G401.6 (cell line): Measurements from ENCODE around the gene PHF2.

Experiments used
- FAIRE-seq: peaks from 2 replicates; lab custom pipeline; 2012; peaks lifted over from hg19 to GRCh38; lab: Jason Lieb, UNC

PHF2 gene

DNA sequence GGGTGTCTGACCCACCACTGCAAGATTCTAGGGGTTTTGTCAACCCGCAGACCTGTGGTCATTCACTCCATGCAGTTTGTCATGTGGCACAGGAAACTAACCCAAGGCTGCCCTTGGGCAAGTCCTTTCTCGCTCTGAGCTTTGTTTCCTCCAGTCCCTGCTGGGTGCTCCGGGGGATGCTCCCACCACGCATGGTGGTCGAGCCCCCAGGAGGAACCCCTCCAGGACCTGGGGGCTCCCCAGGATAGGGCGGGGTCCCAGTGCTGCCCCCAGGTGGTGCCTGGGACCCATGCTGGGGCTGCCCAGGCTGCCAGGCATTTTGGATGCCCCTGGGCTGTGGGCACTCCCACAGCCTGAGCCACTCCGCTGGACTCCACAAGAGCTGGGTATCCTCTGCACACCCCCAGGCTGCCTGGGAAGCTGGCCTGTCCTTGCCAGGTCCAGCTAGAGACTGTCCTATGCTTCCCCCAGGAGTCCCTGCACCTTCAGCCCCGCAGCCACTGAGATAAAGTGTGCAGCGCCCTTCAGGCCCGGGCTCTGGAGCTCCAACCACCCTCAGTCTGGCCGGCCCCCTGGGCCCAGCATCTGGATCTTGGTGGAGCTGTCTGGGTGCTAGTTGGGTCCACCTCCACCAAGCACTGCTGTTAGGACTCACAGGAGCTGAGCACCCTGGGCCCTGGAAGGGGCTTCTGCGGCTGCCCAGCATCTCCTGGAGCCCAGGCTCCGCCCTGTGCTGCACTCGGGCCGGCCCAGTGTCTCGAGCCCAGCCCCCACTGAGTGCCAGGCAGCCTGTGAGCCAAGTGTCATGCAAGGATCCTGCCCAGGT, 104.3 kb downstream of the PHF2 start:
- FAIRE-seq = no peak

DNA sequence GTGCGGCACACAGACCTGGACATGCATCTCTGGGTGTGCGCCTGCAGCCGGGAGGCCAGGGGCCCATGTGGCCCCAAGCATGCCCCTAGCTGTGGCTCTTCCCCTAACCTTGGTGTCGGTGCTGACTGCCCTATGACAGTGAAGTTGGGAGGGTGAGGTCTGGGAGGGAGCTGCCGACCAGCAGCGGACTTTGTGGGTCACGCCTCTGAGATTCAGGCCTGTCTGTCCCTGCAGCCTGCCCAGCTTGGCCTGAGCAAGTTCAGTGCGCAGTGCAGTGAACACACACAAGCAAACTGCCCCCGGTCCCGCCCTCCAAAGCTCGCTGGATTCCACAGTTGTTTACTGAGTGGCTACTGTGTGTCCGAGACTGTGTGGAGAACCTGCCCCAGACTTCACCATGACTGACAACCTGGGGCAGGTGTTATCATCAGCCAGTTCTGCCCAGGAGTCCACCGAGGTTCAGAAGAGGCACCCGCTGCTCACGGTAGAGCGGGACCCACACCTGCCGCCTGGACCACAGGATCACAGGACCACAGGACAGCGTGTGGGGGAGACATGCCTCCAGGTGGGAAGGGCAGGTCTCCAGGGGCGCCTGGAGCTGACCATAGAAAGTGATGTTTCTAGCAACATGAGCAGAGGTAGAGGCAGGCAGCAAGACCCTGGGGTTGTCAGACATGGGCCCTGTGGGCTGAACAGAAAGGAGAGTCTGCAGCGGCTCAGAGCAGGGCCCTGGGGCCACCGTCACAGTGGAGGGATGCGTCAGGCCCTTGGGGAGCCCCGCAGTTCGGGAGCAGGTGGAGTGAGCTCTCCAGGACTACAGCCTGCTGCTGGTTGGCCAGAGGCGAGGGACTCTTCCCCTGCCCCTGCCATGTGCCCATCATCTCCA, 105.1 kb downstream of the PHF2 start:
- no peak for FAIRE-seq

DNA sequence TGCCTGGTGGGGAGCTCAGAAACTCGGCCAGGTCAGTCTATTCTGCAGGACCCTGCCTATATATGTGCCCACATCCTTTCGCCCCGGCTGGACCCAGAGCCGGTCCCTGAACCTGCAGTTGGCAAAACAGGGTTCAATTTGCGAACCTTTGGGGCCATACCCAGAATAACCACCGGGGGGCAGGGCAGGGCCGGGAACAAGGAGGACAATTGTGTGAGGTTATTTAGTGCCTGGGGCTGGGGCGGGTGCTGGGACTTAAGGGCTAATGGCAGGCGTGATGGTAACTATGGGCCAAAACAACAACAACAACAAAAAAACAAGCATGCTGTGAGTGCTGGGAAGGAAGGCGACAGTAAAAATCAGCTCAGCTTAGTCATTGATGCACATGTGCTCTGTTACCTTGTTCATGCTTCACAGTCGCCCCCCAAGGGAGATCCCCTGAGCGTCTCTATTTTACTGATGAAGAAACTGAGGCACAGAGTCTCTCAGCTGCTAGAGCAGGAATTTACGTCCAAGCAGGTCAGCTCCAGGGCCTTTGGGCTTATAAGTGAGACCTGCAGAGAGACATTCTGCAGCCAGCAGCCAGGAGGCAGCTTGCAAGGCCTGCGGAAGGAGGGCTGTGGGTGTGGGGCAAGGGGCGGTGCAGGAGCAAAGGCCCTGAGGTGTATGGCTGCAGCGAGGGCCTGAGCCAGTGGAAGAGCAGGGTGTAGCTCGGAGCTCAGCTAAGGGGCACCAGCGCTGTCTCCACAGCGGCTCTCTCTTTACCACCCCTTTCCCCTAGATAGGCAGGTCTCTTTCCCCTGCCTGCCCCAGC, 106.0 kb downstream of the PHF2 start:
- no peak for FAIRE-seq

DNA sequence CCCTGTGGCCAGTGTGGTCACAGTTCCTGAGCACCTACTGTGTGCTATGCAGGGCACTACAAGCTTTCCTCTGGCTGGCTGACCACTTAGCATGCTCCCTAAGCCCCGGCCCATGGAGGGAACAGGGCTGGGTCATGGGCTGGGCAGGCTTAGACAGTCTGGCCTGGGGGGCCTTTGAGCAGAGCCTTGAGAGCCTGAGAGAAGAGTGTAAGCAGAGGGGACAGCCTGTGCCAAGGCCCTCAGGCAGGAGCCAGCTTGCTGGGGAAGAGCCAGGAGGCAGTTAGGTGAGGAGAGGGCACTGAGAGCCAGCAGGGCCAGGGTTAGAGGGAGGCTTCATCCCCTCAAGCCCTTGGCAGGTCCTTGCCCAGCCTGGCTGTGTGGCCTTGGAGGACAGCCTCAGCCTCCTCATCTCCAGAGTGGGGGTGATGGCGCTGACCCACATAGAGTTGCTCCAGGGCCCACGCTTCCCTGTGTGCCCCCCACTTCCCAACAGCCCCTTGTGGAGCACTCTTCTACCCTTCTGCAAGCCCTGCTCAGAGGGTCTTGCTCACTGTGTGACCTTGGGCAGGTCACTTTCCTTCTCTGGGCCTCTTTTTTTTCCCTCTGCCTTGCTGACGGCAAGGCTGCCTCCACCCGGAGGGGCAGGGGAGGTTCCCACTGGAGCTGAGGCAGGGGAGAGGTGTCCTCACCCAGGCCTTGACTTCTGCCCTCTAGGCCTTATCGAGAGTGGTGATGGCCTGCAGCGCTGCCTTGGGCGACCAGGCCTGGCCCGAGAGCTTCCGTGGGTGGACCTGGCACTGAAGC, 107.1 kb downstream of the PHF2 start:
- FAIRE-seq = no peak

DNA sequence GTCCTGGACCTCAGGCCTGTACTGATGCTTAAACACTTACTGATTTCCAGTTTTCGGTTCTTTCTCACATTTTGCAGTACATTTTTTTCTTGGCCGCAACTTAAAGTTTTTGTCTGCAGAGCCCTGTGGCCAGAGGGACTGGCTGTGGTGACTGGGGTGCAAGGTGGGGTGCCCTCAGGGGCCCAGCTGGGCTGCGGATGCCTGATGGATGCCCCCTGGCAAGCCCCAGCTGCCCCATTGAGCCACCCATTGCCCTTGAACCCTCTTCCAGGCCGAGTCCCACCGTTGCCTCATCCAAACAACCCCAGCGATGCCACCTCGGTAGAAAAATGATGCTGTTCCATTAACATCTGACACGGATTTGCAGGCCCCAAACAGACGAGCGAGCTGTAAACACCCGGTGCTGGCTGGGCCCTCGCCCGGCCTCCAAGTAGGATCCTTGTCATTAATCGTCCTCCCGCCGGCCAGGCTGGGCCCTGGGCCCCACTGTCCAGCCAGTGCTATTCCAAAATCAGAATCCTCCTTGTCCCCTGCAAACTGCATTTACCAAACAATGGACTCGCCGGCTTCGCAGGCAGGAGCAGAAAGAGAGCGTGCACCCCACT, 107.9 kb downstream of the PHF2 start:
- FAIRE-seq = no peak

DNA sequence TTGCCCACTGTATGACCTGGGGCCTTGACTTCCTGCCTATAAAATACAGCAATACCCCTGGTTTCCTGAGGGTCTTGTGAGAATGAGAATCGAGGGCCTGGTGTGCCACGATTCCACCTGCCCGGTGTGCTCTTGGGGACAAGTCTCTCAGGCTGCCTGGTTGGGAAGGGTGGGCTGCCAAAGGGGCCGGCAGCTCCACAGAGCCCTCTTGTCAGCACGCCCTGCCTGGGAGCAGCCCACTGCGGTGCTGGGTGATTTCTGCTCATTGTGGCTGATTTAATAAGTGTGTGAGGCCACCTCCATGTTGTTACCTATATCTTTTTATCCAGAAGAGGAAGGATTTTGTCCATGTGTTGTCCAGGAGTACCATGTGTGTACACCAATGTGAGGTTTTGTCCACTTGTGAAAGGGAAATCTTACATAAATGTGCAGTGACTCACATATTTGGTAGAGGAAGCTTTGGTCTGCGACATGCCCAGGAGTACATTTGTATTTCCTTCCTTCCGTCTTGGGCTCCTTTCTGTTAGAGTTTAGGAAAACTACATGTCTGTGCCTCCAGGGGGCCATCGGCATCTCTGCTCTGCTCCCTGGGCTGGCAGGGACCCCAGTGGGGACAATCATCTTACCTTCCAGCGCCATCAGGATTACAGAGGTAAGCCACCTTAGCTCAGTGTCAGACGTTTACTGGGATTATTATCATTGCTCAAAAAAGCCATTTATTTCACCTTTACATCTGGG, 108.6 kb downstream of the PHF2 start:
- FAIRE-seq = no peak

DNA sequence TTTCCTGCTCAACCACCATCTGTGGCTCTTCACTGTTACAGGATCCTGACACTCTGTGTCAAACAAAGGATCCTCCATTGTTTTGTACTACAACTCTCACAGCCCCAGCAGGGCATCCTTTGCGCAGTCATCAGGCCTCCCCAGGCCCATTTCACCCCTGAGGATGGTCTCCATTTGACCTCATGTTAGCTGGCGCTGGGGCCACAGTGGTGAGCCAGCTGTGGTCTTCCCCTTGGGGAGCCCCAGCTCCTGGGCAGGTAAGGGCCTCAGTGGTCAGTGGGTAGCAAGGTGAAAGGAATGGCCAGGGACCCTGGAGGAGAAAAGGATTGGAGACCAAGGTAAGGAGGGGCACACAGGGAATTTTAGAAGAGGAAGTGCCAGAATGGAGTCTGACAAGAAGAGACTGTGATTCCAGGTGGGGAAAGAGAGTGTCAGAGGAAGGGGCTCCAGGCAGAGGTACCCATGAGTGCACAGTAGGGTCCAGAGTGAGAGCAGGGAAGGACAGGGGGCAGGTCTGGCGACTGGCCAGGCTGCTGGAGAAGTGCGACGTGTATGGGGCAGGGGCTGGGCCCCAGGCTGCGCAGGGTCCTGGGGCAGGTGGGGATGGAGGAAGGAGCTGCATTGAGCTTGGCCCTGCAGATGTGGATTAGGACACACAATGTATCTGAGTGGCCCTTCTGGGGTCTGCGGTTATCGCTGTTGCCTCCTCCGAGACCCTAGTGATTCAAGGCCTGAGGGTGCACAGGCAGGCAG, 109.9 kb downstream of the PHF2 start:
- FAIRE-seq = no peak

DNA sequence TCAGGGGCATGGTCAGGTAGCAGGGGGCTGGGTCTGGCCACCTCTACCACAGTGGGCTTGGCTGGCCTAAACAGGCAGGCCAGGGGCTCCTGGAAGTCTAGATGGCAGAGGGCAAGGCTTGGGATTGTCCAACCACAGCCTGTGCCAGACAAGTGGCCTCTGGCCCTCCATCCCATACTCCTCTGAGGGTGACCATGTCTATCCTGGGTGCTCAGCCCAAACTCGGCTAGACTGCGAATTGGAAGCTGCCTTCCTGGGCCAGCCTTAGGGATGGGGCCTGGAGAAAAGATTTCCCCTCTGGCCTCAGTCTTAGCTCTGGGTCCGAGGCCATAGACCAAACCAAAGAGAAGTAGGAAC, 110.5 kb downstream of the PHF2 start:
- no peak for FAIRE-seq

DNA sequence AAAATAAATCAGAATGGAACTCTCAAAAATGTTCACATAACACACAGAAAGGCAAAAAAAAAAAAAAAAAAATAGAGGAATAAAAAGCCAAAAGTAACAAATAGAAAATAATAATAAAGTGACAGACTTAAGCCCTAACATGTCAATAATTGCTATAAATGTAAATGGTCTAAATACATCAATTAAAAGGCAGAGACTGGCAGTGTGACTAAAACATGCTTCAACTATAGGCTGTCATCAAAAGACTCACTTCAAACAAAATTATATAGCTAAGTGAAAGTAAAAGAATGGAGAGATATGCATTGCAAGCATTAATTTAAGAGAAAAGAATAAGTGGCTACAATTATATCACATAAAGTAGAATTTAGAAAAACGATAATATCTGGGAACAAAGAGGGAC, 114.2 kb downstream of the PHF2 start:
- no peak for FAIRE-seq

DNA sequence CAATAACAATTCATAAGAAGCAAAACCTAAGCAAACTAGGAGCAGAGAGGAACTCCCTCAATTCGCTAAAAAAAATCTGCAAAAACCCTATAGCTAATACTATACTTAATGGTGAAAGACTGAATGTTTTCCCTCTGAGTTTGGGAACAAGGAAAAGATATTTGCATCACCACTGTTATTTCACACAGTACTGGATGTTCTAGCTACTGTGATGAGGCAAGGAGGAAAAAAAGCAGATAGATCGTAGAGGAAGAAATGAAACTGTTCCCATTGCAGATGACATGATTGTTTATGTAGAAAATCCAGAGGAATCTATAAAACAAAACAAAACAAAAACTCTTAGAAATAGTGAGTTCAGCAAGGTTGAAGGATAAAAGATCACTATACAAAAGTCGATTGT, 116.7 kb downstream of the PHF2 start:
- no peak for FAIRE-seq

DNA sequence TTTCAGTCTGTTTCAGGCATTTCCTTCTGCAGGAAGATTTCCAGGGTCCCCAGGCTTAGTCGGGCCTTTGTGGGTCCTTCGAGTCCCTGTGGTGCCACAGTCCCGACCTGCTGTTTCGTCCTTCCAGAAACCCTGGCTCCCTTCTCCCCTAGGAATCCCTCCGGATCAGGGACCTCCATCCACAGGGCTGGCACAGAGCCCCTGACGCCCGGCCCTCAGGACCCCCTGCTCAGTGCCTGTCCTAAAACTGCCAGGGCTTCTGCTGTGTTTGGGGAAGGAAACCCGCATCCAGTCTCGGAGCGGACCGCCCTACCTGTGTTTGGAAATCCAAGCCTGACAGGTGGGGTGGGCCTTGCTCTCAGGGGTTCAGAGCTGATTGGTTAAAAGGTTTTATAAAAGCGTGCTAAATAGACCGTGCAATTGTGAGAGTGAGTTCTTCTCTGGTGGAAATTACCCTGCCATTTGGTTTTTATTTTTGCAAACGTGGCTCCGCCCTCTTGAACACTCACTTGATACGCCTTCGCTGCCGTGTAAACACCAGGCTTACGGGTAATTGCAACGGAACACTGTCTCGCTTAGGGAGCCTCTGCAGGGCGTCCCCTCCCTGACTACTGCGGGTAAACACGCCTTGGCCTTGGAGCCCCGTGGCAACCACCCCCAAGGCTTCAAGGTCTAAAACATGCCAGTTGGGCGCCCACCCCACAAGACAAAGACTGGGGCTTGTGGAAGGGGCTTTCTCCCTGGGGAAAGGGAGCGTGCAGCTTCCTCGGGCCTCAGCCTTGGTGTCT, 121.2 kb downstream of the PHF2 start:
- no peak for FAIRE-seq

DNA sequence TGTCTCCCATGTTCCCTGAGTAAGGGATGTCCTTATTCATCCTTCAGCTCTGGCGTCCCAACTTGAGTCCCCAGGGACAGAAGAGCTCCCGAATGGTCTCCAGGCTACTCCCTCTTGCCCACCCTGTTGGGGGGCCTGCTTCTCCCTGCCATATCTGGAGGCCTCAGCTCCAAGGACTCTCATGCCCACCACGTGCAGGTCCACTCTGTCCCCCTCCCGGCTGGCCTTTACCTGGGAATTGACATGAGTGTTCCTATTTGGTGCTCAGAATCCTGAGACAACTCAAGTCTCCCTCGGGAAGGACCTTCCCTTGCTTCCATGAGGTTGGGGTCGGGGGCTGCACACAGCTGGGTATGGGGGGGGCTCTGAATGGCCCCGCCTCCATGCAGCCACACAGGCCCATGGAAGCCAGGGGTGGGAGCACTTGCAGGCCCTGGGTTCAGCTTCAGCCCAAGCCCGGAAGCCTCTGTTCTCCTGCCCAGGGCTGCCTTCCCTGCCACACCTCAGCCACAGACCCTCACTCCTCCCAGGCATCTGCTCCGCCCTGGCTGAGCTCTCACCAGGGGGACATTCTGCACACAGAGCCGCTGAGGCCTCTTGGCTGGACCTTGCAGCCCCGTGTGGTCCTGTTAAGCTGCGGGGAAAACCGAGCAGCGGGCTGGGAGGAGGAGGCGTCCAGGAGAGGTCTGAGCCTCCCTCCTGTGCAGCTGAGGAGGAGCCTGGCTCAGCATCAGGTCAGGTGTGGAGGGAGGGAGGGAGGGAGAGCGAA, 121.9 kb downstream of the PHF2 start:
- FAIRE-seq = no peak

DNA sequence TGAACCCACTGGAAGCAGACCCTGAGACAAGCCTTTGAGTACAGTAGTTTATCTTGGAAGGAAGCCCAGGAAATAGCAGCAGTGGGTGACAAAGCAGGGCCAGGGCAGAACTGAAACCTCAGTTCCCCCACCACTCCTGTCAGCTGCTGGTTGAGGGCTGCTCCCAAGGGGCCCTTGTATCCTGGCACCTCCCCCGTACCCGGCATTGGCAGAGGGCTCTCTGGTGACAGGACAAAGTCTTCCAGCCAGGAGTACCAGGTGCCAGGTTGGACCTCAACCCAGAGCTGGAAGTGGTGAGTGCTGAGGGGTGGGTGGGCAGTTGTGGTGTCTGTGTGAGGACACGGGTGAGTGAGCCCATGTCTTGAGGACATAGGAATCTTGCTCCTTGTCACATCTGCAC, 123.3 kb downstream of the PHF2 start:
- no peak for FAIRE-seq

DNA sequence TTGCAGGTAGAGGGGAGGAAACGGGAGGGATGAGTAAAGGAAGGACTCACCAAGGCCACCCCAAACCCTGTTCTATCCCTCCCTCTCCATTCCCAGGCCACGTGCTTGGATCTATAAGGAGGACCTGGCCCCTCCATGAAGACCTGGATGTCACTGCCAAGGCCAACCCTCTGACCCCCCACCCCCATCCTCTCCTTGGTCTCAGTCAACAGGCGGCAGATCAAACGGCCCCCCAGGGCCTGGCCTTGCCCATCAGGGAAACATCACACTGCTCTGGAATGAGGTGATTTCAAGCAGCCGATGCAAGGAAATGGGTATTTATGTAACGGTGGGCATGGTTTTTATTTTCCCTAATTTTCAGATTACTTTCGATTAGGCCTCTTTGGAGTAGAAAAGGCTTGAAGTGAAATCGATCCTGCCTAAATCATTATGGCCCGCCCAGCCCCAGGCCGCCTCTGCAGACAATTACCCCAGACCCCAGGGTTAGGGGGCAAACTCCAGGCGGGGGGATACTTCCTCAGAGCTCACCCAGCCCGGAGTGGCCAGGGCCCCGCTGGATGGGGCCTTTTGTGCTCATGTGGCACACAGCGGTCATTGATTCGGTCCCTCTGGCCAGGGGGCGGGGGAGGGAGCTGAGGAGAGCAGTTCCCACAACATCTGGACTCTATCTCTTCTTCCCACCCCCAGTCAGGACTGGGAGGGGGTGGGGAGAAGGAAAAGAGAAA, 125.3 kb downstream of the PHF2 start:
- FAIRE-seq = no peak

DNA sequence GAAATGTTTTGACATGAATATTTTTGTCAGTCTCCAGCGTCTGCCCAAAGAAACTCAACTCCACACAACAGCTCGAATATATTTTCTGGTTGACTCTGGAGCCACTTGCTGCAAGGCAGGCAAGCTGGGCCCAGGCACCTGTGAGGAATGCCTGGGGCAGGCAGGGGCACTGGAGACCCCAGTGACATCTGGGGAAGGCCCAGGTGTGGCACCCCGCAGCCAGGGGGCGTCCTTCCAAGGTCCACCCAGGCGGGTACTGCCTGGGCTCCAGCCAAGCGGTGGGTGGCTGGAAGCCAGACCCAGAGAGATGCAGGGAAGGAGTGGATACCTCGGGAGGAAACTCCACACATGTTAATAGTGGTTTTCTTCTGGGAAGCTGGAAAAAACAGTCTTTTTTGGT, 125.9 kb downstream of the PHF2 start:
- FAIRE-seq = no peak

DNA sequence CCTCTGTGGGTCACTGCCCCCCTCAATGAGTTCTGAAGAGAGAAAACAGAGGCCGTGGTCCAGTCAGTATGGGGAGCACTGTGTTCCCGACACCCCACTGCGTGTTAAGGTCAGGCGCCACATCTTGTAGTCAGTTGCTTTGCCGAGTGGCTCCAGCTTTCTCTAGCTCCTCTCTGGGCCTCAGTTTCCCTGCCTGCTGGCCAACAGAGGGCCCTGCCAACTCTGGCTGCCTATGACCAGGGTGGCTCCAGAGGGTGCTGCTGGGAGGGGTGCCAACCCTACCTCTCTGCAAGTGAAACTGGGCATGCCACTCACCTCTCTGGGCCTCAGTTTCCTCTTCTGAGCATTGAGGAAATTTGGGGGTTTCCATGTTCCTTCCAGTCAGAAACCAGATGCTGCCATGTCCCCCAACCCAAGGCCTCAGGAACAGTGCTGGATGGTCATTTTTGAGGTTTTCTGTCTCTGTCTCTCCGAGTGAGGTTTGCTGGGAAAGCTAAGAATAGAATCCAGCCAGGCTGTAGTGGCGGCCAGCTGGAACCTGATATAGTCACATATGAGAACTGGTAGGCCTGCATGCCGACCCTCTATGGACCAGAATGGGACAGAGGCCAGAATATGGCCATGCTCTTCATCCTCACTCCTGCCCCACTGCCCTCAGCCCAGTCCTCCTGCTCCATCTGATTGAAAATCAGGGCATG, 132.1 kb downstream of the PHF2 start:
- no peak for FAIRE-seq

DNA sequence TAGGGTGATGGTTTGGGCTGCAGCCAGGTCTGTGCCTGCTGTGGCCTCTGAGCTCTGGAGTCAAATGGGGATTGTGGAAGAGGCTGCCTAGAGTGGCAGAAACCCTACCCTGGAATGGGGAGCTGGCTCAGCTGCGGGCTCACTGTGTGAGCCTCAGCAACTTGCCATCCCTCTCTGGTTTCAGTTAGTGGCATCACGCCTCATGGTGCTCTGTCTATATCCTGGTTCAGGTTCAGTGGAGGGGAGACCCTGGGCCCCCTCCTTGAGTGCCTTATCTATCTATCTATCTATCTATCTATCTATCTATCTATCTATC, 132.6 kb downstream of the PHF2 start:
- FAIRE-seq = no peak
